Fibroblast of skin of right biceps (primary cell): ENCODE measurements around the gene NCOA1.
"Not testable (repeated sequence)": the region's sequence is repeated elsewhere in the genome, so short reads cannot be mapped to it uniquely, and the experiment has no call there.

Source experiments
- DNase-seq: peaks from one replicate; pipeline ENCODE4 v3.0.0-alpha.2; 2013

Gene NCOA1

GRCh38 chr2:24650997-24651642, 160.1 kb downstream of the NCOA1 start:
- DNase-seq = no peak

GRCh38 chr2:24651643-24652003, 160.6 kb downstream of the NCOA1 start:
- DNase-seq = no peak

DNA sequence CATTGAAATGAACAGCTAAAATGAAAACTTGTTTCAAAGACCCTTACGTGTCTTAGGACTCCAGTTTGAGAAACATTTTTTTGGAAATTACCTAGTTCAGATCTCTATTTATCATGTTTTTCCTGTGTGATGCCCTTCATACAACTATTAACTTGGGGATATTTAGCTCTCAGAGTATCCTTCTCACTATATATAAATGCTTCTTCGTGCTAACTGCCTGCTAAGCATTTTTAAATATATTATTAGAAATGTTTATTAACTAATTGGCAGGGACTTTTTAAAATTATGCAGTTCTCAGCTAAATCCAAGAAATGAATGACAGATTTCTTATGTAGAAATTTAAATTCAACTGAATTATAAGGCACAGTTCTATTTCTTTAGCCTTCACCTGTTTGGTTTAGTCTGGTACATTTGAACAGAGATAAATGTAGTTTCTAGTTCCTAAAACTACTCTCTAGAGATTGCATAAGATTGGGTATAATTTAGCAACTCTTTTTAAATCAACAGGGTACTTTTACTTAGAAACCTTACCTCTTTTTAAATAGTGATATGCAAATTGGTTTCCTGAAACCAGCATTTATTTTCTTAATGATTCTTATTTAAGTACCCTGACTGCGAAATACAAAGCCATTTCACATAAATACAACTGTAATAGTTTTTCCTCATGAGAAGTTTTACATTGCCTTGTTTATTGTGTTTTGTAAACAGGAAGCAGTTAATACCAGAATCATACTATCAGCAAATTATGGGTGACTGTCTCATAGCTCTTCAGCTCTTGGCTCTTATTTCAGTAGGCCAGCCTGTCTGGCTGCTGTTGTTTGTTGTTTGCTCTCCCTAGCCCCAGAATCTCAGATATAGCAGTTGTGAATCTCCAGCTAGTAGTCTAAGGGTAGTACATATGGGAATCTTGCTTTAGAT, 161.5 kb downstream of the NCOA1 start:
- no peak for DNase-seq

DNA sequence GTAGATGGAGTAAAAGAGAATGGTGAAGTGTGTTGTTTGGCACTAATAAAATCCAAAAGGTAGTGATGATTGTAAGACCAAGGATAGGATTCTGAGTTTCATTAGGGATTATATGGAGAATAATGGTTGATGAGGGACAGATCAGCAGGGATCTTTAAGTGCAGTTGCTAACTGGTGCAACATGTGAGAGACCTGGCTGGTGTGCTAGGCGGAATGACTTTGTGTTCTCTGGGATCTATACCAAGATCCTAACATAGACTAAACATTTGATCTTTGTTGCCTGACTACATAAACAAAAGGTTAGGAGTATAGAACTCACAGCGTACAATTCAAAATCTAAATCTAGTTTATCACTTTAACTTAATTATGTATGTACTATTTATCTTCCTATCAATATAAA, 166.8 kb downstream of the NCOA1 start:
- no peak for DNase-seq

DNA sequence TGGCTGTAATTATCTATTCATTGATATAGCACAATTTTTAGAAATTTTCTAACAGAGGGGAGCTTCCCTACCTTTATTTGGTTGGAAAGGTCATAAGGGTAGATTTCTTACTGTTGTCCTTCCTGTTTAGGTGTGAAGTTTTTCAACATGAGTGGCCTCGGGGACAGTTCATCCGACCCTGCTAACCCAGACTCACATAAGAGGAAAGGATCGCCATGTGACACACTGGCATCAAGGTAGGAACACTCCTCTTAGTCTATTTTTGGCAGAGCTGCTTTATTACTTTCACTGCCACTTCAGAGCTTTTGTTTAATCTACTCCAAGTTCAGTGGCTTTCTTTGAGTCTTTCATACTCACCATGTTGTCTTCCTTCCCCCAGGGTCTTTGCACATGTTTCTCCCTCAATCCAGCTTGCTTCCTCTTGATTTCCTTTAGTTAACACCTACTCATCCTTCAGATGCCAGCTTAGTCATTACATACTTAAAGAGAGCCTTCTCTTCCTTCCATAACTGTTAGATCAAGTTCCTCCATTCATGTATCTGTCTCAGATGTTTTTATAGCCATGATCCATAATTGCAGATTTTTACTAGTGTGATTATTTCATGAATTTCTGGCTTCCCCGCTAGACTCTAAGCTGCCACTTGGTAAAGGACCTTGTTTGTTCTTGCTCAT, 167.6 kb downstream of the NCOA1 start:
- DNase-seq = no peak

DNA sequence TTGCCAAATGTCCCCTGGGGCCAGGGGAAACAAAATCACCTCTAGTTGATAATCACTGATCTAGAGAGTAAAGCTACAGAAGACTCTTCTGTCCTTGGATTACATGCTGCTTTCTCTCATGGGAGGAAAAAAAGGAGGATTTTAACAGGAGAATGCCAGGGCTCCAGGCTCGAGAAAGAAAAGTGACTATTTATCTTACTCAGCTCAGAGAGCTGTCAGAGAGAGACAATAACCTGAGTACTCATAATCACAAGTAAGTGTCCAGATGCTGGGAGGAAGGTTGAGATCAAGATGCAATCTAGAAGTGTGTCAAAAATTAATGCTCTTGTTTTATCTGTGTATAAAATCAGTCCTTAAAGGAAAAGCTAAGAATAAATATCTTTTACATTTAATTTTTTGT, 168.8 kb downstream of the NCOA1 start:
- DNase-seq = no peak

DNA sequence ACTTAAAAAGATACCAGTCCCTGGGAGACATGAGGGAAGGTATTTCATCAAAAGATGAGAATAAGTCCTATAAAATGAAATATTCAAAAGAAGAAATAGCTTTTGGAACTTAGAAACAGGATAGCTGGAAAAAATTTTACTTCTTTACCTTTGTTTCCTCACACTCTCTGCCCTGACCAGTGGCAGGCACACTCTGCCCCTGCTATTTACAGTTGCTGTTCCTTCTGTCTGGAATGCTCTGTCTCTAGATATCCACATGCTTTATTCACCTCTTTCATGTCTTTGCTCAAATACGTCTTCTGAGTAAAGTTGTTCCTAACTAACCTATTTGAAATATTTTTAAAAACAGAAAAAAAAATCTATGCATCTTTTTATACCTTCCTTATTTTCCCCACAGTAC, 176.5 kb downstream of the NCOA1 start:
- no peak for DNase-seq

DNA sequence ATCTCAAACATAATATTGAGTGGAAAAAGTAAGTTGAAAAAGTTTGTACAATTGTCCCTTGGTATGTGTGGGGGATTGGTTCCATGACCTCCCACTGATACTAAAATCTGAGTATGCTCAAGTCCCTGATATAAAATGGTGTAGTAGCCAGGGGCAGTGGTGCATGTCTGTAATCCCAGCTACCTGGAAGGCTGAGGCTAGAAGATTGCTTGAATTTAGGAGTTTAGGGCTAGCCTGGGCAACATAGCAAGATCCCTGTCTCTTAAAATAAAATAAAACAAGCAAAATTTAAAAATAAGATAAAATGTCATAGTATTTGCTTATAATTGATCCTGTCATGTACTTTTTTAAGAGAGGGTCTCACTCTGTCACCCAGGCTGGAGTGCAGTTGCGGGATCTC, 180.2 kb downstream of the NCOA1 start:
- no peak for DNase-seq

GRCh38 chr2:24672589-24672988, 181.5 kb downstream of the NCOA1 start:
- DNase-seq = no peak

- no peak for DNase-seq
Measured at GRCh38 chr2:24675338-24675737, 184.3 kb downstream of the NCOA1 start.

DNA sequence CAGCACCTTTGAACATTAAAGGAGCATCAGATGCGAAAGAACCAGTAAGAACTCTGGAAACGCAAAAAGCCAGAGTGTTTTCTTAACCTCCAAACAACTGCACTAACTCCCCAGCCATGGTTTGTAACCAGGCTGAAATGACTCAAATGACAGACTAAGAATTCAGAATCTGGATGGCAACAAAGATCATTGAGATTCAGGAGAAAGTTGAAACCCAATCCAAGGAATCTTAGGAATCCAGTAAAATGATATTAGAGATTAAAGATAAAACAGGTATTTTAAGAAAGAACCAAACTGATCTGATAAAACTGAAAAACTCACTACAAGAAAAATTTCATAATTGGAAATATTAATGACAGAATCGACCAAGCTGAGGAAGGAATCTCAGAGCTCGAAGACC, 185.4 kb downstream of the NCOA1 start:
- DNase-seq = no peak

GRCh38 chr2:24678066-24678465, 187.0 kb downstream of the NCOA1 start:
- DNase-seq = not testable (repeated sequence)

DNA sequence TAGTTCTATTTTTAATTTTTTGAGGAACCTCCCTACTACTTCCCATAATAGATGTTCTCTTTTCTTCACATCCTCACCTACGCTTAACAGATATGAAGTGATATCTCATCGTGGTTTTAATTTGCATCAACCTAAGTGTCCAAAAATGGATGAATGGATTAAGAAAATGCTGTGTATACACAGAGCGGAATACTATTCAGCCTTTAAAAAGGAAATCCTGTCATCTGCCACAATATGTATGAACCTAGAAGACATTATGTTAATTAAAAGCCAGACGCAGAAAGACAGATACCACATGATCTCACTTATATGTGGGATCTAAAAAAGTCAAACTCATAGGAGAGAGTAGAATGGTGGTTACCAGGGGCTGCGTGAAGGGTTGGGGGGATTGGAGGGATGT, 189.1 kb downstream of the NCOA1 start:
- no peak for DNase-seq

GRCh38 chr2:24682304-24682703, 191.2 kb downstream of the NCOA1 start:
- DNase-seq = peak; percentile 6

DNA sequence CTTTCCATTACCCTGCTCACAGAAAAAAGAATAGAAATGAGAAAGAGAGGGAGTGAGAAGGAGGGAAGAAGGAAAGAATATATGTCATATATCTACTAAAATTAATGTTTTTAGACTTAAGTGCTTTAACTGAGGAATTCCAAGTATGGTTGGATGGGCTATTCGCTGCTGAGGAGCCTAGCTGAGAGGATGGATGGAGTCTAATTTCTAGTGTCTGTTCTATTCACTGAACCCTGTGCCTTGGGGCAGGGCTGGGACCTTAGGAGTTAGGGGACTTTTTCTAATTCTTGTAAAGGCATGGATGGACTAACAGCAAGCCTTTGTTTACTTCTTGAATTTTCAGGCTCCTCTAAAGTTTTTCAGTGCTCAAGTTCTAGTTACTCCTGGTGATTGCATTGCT, 192.4 kb downstream of the NCOA1 start:
- no peak for DNase-seq

DNA sequence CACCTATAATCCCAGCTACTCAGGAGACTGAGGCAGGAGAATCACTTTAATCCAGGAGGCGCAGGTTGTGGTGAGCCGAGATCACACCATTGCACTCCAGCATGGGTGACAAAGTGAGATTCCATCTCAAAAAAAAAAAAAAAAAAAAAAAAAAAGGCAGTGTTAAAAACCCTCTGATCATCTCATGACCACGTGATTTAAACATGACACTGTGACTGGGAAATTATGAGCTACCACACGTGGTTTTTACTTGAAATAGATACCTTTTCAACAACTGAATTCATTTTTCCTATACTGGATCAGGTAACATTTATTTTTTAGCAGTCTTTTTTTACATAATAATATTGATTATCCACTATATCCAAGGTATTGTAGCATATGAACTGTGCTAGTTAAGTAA, 199.5 kb downstream of the NCOA1 start:
- DNase-seq = no peak

DNA sequence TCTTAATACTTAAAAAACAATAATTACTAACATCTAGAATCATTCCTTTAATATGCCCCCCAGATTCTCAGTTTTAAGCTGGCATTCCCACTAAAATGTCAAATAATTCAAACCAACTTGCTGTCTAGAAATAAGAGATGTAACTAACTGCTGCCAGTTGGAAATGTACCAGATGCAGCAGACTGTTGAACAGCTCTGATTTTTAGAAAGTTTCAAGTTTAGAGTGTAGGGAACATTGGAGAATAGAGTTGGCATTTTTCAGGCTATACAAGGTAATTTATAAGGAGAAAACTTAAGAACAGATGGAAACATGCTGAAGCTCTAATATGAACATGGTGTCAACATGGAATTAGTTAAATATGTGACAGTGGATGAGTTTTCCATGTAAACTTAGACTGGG, 200.8 kb downstream of the NCOA1 start:
- DNase-seq = no peak

DNA sequence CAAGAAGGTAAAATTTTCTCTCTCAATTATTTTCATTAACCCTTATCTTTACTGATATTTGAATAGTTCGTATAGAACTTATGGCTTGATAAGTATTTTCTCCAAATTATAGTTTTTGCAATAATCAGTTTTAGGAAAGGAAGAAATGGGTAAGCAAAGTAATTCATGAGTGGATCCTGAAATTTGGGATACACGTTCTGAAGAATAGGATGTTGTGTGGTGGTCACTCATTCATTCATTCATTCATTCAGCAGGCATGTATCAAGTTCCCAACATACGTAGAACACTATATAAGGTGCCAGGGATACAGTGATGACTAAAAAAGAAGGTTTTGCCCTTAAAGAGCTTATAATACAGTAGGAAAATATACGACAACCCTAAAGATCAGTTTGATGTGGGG, 206.7 kb downstream of the NCOA1 start:
- no peak for DNase-seq

GRCh38 chr2:24702800-24703199, 211.7 kb downstream of the NCOA1 start:
- peak; percentile 88 for DNase-seq

GRCh38 chr2:24704692-24705091, 213.6 kb downstream of the NCOA1 start:
- peak; percentile 67 for DNase-seq

DNA sequence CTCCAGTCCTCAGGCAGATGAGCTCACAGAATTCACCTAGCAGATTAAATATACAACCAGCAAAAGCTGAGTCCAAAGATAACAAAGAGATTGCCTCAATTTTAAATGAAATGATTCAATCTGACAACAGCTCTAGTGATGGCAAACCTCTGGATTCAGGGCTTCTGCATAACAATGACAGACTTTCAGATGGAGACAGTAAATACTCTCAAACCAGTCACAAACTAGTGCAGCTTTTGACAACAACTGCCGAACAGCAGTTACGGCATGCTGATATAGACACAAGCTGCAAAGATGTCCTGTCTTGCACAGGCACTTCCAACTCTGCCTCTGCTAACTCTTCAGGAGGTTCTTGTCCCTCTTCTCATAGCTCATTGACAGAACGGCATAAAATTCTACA, 216.1 kb downstream of the NCOA1 start:
- DNase-seq = no peak

GRCh38 chr2:24708537-24709152, 217.6 kb downstream of the NCOA1 start:
- DNase-seq = peak; percentile 65

- DNase-seq = no peak
Measured at GRCh38 chr2:24710806-24711205, 219.8 kb downstream of the NCOA1 start.

- no peak for DNase-seq
Measured at GRCh38 chr2:24711865-24712264, 220.8 kb downstream of the NCOA1 start.
